GM23338 (cell line): ENCODE data around the gene SLC25A48. TPM values are rescaled to one million over a fixed set of nuclear protein-coding genes. Genes with fewer than 3 reads are reported as not detected.

ENCODE experiments used
- ATAC-seq: fragments of 200-7000 bp; cut with Tn5 transposase; 3 replicates; pipeline ENCODE4 v1.9.1; 2020
- DNase-seq: peaks from one replicate; pipeline ENCODE4 v3.0.0-alpha.2; 2015; ENCODE audit warnings: low spot score
- H2AFZ ChIP-seq: fragments of 200-600 bp; sonication (generic); 2 replicates; pipeline ENCODE4 v1.8.0; 2016; ENCODE audit warnings: antibody characterized with exemption, mild to moderate bottlenecking, moderate library complexity
- H3F3A ChIP-seq: fragments of 200-600 bp; sonication (generic); replicated peaks from 2 replicates; pipeline ENCODE4 v1.8.0; 2017; ENCODE audit warnings: antibody characterized with exemption, mixed run types, low read depth
- H3K27ac ChIP-seq: fragments of 200-600 bp; sonication (generic); 2 replicates; pipeline ENCODE4 v1.6.1; 2016; ENCODE audit warnings: low read depth
- H3K27me3 ChIP-seq: fragments of 200-600 bp; sonication (generic); 2 replicates; pipeline ENCODE4 v1.8.0; 2016; ENCODE audit warnings: mild to moderate bottlenecking, mixed run types, moderate library complexity; ENCODE audit not compliant: insufficient read depth
- H3K36me3 ChIP-seq: fragments of 200-600 bp; sonication (generic); 2 replicates; pipeline ENCODE4 v1.8.0; 2016; ENCODE audit warnings: mild to moderate bottlenecking; ENCODE audit not compliant: insufficient read depth
- H3K4me1 ChIP-seq: fragments of 200-600 bp; sonication (generic); 2 replicates; pipeline ENCODE4 v1.8.0; 2016; ENCODE audit warnings: mild to moderate bottlenecking, moderate library complexity; ENCODE audit not compliant: insufficient read depth
- H3K4me2 ChIP-seq: fragments of 200-600 bp; sonication (generic); 2 replicates; pipeline ENCODE4 v1.7.1; 2017; ENCODE audit warnings: mixed run types
- H3K4me3 ChIP-seq: fragments of 200-600 bp; sonication (generic); 2 replicates; pipeline ENCODE4 v1.6.1; 2016; ENCODE audit warnings: mixed run types
- H3K79me2 ChIP-seq: fragments of 200-600 bp; sonication (generic); replicated peaks from 2 replicates; pipeline ENCODE4 v1.8.0; 2017; ENCODE audit warnings: mild to moderate bottlenecking; ENCODE audit not compliant: insufficient read depth
- H3K9me2 ChIP-seq: fragments of 200-600 bp; sonication (generic); 2 replicates; pipeline ENCODE4 v1.8.0; 2017; ENCODE audit not compliant: insufficient read depth
- H4K20me1 ChIP-seq: fragments of 200-600 bp; sonication (generic); replicated peaks from 2 replicates; pipeline ENCODE4 v1.8.0; 2017; ENCODE audit warnings: mild to moderate bottlenecking; ENCODE audit not compliant: insufficient read depth
- H3K27ac Mint-ChIP-seq: 2 replicates; pipeline ENCODE4 v1.8.0; 2020; ENCODE audit warnings: inconsistent platforms, mild to moderate bottlenecking, moderate library complexity, mixed read lengths
- H3K27me3 Mint-ChIP-seq: 3 replicates; pipeline ENCODE4 v1.8.0; 2022; ENCODE audit warnings: low read depth, mild to moderate bottlenecking, moderate library complexity, mixed read lengths, inconsistent platforms; ENCODE audit not compliant: insufficient read depth, poor library complexity
- H3K36me3 Mint-ChIP-seq: 3 replicates; pipeline ENCODE4 v1.8.0; 2021; ENCODE audit warnings: low read depth, mild to moderate bottlenecking, inconsistent platforms, moderate library complexity, mixed read lengths
- H3K4me1 Mint-ChIP-seq: 3 replicates; pipeline ENCODE4 v1.8.0; 2020; ENCODE audit warnings: mild to moderate bottlenecking, inconsistent platforms, mixed read lengths
- H3K4me3 Mint-ChIP-seq: 3 replicates; pipeline ENCODE4 v1.8.0; 2021; ENCODE audit warnings: moderate library complexity, mild to moderate bottlenecking, inconsistent platforms, mixed read lengths
- H3K9me3 Mint-ChIP-seq: 3 replicates; pipeline ENCODE4 v1.8.0; 2020; ENCODE audit warnings: moderate library complexity, mild to moderate bottlenecking, inconsistent platforms, mixed read lengths
- CREB1 ChIP-seq: fragments of 250-450 bp; sonication (Bioruptor Pico); IDR thresholded peaks from 2 replicates; pipeline ENCODE4 v1.5.0; 2020; ENCODE audit warnings: low read depth, mild to moderate bottlenecking, moderate library complexity
- JUNB ChIP-seq: IDR thresholded peaks from one replicate; pipeline ENCODE4 v1.6.1; 2016; ENCODE audit warnings: antibody characterized with exemption; ENCODE audit not compliant: unreplicated experiment
- ZNF114 ChIP-seq: fragments of 250-450 bp; sonication (Bioruptor Pico); IDR thresholded peaks from 2 replicates; pipeline ENCODE4 v1.5.0; 2020; ENCODE audit warnings: mild to moderate bottlenecking, moderate library complexity
- ZNF331 ChIP-seq: fragments of 250-450 bp; sonication (Bioruptor Pico); IDR thresholded peaks from 2 replicates; pipeline ENCODE4 v1.5.0; 2020; ENCODE audit warnings: low read depth, mild to moderate bottlenecking, moderate library complexity
- polyA plus RNA-seq: library from polyadenylated mRNA; unstranded; fragments of >200 nt; fragmentation: Nextera tagmentation; extraction: Ambion mirVana; gene quantifications from 2 replicates; pipeline ENCODE4 v1.2.1, GENCODE V29; 2016
- total RNA-seq: library from RNA; depleted of rRNA; stranded (reverse); fragments of >200 nt; shearing (Covaris generic); gene quantifications from 2 replicates; pipeline ENCODE4 v1.2.3, GENCODE V29; 2014
- TF ChIP-seq, protein P1 (sequence below): IDR thresholded peaks from one replicate; pipeline ENCODE4 v1.6.1; 2018; ENCODE audit warnings: antibody characterized with exemption; ENCODE audit not compliant: unreplicated experiment
- TF ChIP-seq, protein P2 (sequence below): IDR thresholded peaks from 2 replicates; pipeline ENCODE4 v1.6.1; 2016; ENCODE audit warnings: antibody characterized with exemption
- TF ChIP-seq, protein P3 (sequence below): fragments of 250-450 bp; sonication (Bioruptor Pico); IDR thresholded peaks from 2 replicates; pipeline ENCODE4 v1.5.0; 2020; ENCODE audit warnings: mild to moderate bottlenecking, moderate library complexity

Gene SLC25A48
- total and polyA plus RNA-seq, 2 experiments from 2014 or later: 1.1 to 1.5 TPM

DNA sequence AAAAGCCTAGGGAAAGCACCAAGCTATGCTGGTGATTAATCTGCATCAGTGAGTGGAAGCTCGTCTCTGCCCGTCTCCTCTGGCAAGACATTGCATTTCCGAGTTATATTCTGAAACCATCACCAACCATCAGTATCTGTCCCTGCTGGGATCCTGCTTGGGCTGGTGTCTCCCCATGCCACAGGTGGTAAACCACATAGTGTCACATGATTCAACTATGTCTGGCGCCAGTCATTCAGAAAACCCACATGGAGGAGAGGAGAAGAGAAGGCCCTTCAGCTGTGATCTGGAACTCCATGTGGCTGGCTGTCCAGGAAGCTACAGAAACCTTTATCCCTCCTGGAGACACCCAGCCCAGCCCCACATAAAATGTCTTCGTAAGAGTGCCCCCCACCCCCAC is 56.4 kb downstream of the SLC25A48 start:
- no peak overlapping the region for H3K4me2 ChIP-seq
- ATAC-seq (no peak), DNase-seq (no peak)
- H3K4me3 ChIP-seq: no peak overlapping the region
- Mint-ChIP-seq H3K27ac (no peak overlapping the region), H3K27me3 (peaks cover 9% of the 10 kb centered on the region), H3K4me1 (peaks cover 19% of the 10 kb centered on the region), H3K4me3 (no peak overlapping the region), H3K36me3 (no peaks in the 10 kb centered on the region), H3K9me3 (no peaks in the 10 kb centered on the region)
- H3K27ac ChIP-seq: no peak overlapping the region
- 0 out of 2 replicates have a peak, but pooled peaks cover 4% of the 10 kb centered on the region for H3K4me1 ChIP-seq
- no peak for TF ChIP-seq ZNF114 (CRISPR knock-in tag)
- TF ChIP-seq, protein P1, sequence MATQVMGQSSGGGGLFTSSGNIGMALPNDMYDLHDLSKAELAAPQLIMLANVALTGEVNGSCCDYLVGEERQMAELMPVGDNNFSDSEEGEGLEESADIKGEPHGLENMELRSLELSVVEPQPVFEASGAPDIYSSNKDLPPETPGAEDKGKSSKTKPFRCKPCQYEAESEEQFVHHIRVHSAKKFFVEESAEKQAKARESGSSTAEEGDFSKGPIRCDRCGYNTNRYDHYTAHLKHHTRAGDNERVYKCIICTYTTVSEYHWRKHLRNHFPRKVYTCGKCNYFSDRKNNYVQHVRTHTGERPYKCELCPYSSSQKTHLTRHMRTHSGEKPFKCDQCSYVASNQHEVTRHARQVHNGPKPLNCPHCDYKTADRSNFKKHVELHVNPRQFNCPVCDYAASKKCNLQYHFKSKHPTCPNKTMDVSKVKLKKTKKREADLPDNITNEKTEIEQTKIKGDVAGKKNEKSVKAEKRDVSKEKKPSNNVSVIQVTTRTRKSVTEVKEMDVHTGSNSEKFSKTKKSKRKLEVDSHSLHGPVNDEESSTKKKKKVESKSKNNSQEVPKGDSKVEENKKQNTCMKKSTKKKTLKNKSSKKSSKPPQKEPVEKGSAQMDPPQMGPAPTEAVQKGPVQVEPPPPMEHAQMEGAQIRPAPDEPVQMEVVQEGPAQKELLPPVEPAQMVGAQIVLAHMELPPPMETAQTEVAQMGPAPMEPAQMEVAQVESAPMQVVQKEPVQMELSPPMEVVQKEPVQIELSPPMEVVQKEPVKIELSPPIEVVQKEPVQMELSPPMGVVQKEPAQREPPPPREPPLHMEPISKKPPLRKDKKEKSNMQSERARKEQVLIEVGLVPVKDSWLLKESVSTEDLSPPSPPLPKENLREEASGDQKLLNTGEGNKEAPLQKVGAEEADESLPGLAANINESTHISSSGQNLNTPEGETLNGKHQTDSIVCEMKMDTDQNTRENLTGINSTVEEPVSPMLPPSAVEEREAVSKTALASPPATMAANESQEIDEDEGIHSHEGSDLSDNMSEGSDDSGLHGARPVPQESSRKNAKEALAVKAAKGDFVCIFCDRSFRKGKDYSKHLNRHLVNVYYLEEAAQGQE: no peak
- no peak for TF ChIP-seq ZNF331 (CRISPR knock-in tag)
- TF ChIP-seq JUNB: no peak
- H3F3A ChIP-seq: no peaks in the 10 kb centered on the region
- no peaks in the 10 kb centered on the region for H4K20me1 ChIP-seq
- H3K27me3 ChIP-seq: peaks cover 13% of the 10 kb centered on the region; the same call in 1 of the 2 replicates
- H3K9me2 ChIP-seq: no peaks in the 10 kb centered on the region
- H3K36me3 ChIP-seq: no peaks in the 10 kb centered on the region
- no peak overlapping the region for H2AFZ ChIP-seq
- no peaks in the 10 kb centered on the region for H3K79me2 ChIP-seq

DNA sequence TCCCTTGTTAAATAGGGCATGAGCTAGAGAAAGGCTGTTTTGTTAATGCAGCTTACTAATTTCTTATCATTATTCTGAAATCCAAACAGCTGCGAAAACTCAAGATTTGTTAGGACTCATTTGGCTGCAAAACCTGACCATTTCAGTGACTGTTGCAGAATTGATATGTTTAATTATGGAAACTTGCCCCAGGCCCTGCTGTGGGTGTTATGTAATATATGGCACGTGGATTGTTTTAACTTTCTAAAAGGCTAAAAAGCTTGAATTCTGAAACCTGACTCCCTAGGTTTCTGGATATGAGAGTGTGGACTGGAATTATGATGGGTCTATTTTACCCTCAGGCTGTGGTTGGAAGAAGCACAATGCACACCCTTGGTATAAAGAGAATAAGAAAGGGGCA is 56.8 kb downstream of the SLC25A48 start:
- Histone ChIP-seq H2AFZ (no peak overlapping the region), H3K4me2 (no peak overlapping the region), H3K27ac (no peak overlapping the region), H3K4me3 (no peak overlapping the region), H3K9me2 (no peaks in the 10 kb centered on the region), H3F3A (no peaks in the 10 kb centered on the region), H3K36me3 (no peaks in the 10 kb centered on the region), H3K79me2 (no peaks in the 10 kb centered on the region), H4K20me1 (no peaks in the 10 kb centered on the region), H3K27me3 (peaks cover 13% of the 10 kb centered on the region; the same call in 1 of the 2 replicates), H3K4me1 (0 out of 2 replicates have a peak, but pooled peaks cover 4% of the 10 kb centered on the region)
- ATAC-seq: no peak
- H3K9me3 Mint-ChIP-seq: no peaks in the 10 kb centered on the region
- peaks cover 19% of the 10 kb centered on the region for H3K4me1 Mint-ChIP-seq
- H3K27me3 Mint-ChIP-seq: peaks cover 9% of the 10 kb centered on the region
- H3K27ac Mint-ChIP-seq: no peak overlapping the region
- no peak for DNase-seq
- no peak overlapping the region for H3K4me3 Mint-ChIP-seq
- H3K36me3 Mint-ChIP-seq: no peaks in the 10 kb centered on the region
- TF ChIP-seq, protein P2, sequence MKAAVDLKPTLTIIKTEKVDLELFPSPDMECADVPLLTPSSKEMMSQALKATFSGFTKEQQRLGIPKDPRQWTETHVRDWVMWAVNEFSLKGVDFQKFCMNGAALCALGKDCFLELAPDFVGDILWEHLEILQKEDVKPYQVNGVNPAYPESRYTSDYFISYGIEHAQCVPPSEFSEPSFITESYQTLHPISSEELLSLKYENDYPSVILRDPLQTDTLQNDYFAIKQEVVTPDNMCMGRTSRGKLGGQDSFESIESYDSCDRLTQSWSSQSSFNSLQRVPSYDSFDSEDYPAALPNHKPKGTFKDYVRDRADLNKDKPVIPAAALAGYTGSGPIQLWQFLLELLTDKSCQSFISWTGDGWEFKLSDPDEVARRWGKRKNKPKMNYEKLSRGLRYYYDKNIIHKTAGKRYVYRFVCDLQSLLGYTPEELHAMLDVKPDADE: no peak
- TF ChIP-seq, protein P1: no peak
- TF ChIP-seq CREB1 (CRISPR knock-in tag) (no peak), ZNF331 (CRISPR knock-in tag) (no peak)
- TF ChIP-seq, protein P3, sequence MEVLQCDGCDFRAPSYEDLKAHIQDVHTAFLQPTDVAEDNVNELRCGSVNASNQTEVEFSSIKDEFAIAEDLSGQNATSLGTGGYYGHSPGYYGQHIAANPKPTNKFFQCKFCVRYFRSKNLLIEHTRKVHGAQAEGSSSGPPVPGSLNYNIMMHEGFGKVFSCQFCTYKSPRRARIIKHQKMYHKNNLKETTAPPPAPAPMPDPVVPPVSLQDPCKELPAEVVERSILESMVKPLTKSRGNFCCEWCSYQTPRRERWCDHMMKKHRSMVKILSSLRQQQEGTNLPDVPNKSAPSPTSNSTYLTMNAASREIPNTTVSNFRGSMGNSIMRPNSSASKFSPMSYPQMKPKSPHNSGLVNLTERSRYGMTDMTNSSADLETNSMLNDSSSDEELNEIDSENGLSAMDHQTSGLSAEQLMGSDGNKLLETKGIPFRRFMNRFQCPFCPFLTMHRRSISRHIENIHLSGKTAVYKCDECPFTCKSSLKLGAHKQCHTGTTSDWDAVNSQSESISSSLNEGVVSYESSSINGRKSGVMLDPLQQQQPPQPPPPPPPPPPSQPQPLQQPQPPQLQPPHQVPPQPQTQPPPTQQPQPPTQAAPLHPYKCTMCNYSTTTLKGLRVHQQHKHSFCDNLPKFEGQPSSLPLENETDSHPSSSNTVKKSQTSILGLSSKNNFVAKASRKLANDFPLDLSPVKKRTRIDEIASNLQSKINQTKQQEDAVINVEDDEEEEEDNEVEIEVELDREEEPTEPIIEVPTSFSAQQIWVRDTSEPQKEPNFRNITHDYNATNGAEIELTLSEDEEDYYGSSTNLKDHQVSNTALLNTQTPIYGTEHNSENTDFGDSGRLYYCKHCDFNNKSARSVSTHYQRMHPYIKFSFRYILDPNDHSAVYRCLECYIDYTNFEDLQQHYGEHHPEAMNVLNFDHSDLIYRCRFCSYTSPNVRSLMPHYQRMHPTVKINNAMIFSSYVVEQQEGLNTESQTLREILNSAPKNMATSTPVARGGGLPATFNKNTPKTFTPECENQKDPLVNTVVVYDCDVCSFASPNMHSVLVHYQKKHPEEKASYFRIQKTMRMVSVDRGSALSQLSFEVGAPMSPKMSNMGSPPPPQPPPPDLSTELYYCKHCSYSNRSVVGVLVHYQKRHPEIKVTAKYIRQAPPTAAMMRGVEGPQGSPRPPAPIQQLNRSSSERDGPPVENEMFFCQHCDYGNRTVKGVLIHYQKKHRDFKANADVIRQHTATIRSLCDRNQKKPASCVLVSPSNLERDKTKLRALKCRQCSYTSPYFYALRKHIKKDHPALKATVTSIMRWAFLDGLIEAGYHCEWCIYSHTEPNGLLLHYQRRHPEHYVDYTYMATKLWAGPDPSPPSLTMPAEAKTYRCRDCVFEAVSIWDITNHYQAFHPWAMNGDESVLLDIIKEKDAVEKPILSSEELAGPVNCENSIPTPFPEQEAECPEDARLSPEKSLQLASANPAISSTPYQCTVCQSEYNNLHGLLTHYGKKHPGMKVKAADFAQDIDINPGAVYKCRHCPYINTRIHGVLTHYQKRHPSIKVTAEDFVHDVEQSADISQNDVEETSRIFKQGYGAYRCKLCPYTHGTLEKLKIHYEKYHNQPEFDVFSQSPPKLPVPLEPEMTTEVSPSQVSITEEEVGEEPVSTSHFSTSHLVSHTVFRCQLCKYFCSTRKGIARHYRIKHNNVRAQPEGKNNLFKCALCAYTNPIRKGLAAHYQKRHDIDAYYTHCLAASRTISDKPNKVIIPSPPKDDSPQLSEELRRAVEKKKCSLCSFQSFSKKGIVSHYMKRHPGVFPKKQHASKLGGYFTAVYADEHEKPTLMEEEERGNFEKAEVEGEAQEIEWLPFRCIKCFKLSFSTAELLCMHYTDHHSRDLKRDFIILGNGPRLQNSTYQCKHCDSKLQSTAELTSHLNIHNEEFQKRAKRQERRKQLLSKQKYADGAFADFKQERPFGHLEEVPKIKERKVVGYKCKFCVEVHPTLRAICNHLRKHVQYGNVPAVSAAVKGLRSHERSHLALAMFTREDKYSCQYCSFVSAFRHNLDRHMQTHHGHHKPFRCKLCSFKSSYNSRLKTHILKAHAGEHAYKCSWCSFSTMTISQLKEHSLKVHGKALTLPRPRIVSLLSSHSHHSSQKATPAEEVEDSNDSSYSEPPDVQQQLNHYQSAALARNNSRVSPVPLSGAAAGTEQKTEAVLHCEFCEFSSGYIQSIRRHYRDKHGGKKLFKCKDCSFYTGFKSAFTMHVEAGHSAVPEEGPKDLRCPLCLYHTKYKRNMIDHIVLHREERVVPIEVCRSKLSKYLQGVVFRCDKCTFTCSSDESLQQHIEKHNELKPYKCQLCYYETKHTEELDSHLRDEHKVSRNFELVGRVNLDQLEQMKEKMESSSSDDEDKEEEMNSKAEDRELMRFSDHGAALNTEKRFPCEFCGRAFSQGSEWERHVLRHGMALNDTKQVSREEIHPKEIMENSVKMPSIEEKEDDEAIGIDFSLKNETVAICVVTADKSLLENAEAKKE: no peak
